NCI-H1436 treated with DMSO at 0.1 percent for 48 hours (cell line): ENCODE data around the gene COX4I2.
"Not testable (repeated sequence)": the region's sequence is repeated elsewhere in the genome, so short reads cannot be mapped to it uniquely, and the experiment has no call there.

Experiments
- DNase-seq: peaks from one replicate; lab custom pipeline; 2025; lab: John Stamatoyannopoulos, UW

Gene COX4I2

GRCh38 chr20:31637660-31638059 is at the start of gene COX4I2:
TSS of gene COX4I2 (plus strand) at chr20:31637912. CDS start at chr20:31639018, 1,106 bp downstream.
- DNase-seq, result no peak

- no peak for DNase-seq
These were observed 46.9 kb upstream of the COX4I2 start for GRCh38 chr20:31590717-31591225.

GRCh38 chr20:31593221-31594001 is 44.3 kb upstream of the COX4I2 start:
- DNase-seq, result no peak

- no peak for DNase-seq
These were observed 43.6 kb upstream of the COX4I2 start for GRCh38 chr20:31594002-31594557.

- no peak for DNase-seq
These were observed 42.9 kb upstream of the COX4I2 start for GRCh38 chr20:31594558-31595379.

GRCh38 chr20:31595380-31595653 is 42.4 kb upstream of the COX4I2 start:
- DNase-seq, result no peak

- DNase-seq, result no peak
These were observed 41.9 kb upstream of the COX4I2 start for GRCh38 chr20:31595654-31596411.

GRCh38 chr20:31596412-31596715 is 41.3 kb upstream of the COX4I2 start:
- not testable (repeated sequence) for DNase-seq

- no peak for DNase-seq
These were observed 40.8 kb upstream of the COX4I2 start for GRCh38 chr20:31596831-31597480.

GRCh38 chr20:31597481-31597855 is 40.2 kb upstream of the COX4I2 start:
- DNase-seq, result no peak

- no peak for DNase-seq
These were observed 35.3 kb upstream of the COX4I2 start for GRCh38 chr20:31602431-31602778.

- DNase-seq, result no peak
These were observed 34.8 kb upstream of the COX4I2 start for GRCh38 chr20:31602779-31603441.

- DNase-seq, result peak; percentile 92
These were observed 33.7 kb upstream of the COX4I2 start for GRCh38 chr20:31603822-31604566.

- DNase-seq, result no peak
These were observed 33.1 kb upstream of the COX4I2 start for GRCh38 chr20:31604567-31605030.

GRCh38 chr20:31605031-31605901 is 32.4 kb upstream of the COX4I2 start, which contains the start of gene ID1:
TSS of gene ID1 (plus strand) at chr20:31605289. CDS start at chr20:31605388, 99 bp downstream.
- DNase-seq, result peak; percentile 95

GRCh38 chr20:31605902-31606803 is 31.6 kb upstream of the COX4I2 start:
- DNase-seq, result no peak

GRCh38 chr20:31606804-31607639 is 30.7 kb upstream of the COX4I2 start:
- DNase-seq, result no peak
